Keratinocyte (primary cell): Measurements from ENCODE around the gene PCDH9. TPM values are rescaled to one million over a fixed set of nuclear protein-coding genes. Genes with fewer than 3 reads are reported as not detected.

Experiments used
- DNase-seq: peaks from one replicate; pipeline ENCODE4 v3.0.0-alpha.2; 2011; ENCODE audit warnings: low read depth, missing footprints, low spot score
- FAIRE-seq: peaks from 2 replicates; lab custom pipeline; 2011; peaks lifted over from hg19 to GRCh38; lab: Jason Lieb, UNC
- H2AFZ ChIP-seq: 2 replicates; pipeline ENCODE4 v1.6.0; 2012; ENCODE audit warnings: low read length, control low read depth, inconsistent platforms; ENCODE audit not compliant: control insufficient read depth
- H3K27ac ChIP-seq: 2 replicates; pipeline ENCODE4 v1.5.1; 2011; ENCODE audit warnings: low read length; ENCODE audit not compliant: control insufficient read depth, insufficient read depth
- H3K27me3 ChIP-seq: 3 replicates; pipeline ENCODE4 v1.6.0; 2011; ENCODE audit warnings: low read length; ENCODE audit not compliant: control insufficient read depth, insufficient read depth; ENCODE audit errors: extremely low read depth
- H3K36me3 ChIP-seq, 2 experiments: 2 replicates in 1 of 2; 3 replicates in 1 of 2; pipeline ENCODE4 v1.5.1; 2011; ENCODE audit warnings: low read length in 2 of 2, mild to moderate bottlenecking in 1 of 2; ENCODE audit not compliant: control insufficient read depth in 2 of 2, insufficient read depth in 2 of 2; ENCODE audit errors: extremely low read depth in 1 of 2
- H3K4me1 ChIP-seq: 3 replicates; pipeline ENCODE4 v1.5.1; 2011; ENCODE audit warnings: low read length; ENCODE audit not compliant: control insufficient read depth, insufficient read depth; ENCODE audit errors: extremely low read depth
- H3K4me2 ChIP-seq: 3 replicates; pipeline ENCODE4 v1.6.0; 2011; ENCODE audit warnings: low read depth, low read length; ENCODE audit not compliant: control insufficient read depth, insufficient read depth; ENCODE audit errors: extremely low read depth
- H3K4me3 ChIP-seq, 3 experiments: fragments of 200-600 bp in 1 of 3; sonication (generic) in 1 of 3; 2 replicates in 2 of 3; 3 replicates in 1 of 3; pipeline ENCODE4 v1.5.1; 2011 to 2016; ENCODE audit warnings: low read length in 3 of 3, mild to moderate bottlenecking in 3 of 3, control low read depth in 2 of 3, inconsistent platforms in 1 of 3, low read depth in 1 of 3, mixed read lengths in 1 of 3, mixed run types in 1 of 3, moderate library complexity in 1 of 3; ENCODE audit not compliant: control insufficient read depth in 2 of 3, insufficient read depth in 2 of 3; ENCODE audit errors: extremely low read depth in 1 of 3
- H3K79me2 ChIP-seq: 2 replicates; pipeline ENCODE4 v1.6.0; 2012; ENCODE audit warnings: low read length; ENCODE audit not compliant: control insufficient read depth, insufficient read depth
- H3K9ac ChIP-seq: 3 replicates; pipeline ENCODE4 v1.6.0; 2011; ENCODE audit warnings: low read length; ENCODE audit not compliant: control insufficient read depth, insufficient read depth; ENCODE audit errors: extremely low read depth
- H3K9me1 ChIP-seq: 3 replicates; pipeline ENCODE4 v1.6.0; 2011; ENCODE audit warnings: low read length; ENCODE audit not compliant: control insufficient read depth, insufficient read depth; ENCODE audit errors: extremely low read depth
- H3K9me3 ChIP-seq: 2 replicates; pipeline ENCODE4 v1.5.1; 2012; ENCODE audit warnings: low read depth, low read length; ENCODE audit not compliant: control insufficient read depth
- H4K20me1 ChIP-seq: 3 replicates; pipeline ENCODE4 v1.6.0; 2011; ENCODE audit warnings: low read length; ENCODE audit not compliant: control insufficient read depth, insufficient read depth; ENCODE audit errors: extremely low read depth
- EZH2 ChIP-seq: IDR thresholded peaks from one replicate; pipeline ENCODE4 v1.6.1; 2012; ENCODE audit warnings: inconsistent platforms, mild to moderate bottlenecking, low read length, moderate library complexity
- dilution Hi-C: fragments of 300-500 bp; cut with MboI; formaldehyde crosslinking; loops from one replicate; pipeline ENCODE4 v1.7.0; 2020; ENCODE audit warnings: low sequenced_read_pairs; ENCODE audit not compliant: extremely low pct_ligation_motif_present
- polyA plus RNA-seq, 5 experiments: library from polyadenylated mRNA; depleted of rRNA in 3 of 5; stranded (reverse) in 3 of 5; stranded (forward) in 1 of 5; unstranded in 1 of 5; fragments of >200 nt; gene quantifications; 1 replicate in 1 of 5; 2 replicates in 3 of 5; 3 replicates in 1 of 5; pipeline versions ENCODE4 v1.2.1 to v1.2.3, GENCODE V29; 2011 to 2012; ENCODE audit warnings: missing spikeins in 2 of 5, low read depth in 1 of 5, low replicate concordance in 1 of 5
- TF ChIP-seq, protein P1 (sequence below), 3 experiments: IDR thresholded peaks in 1 of 3; conservative IDR thresholded peaks in 1 of 3; optimal IDR thresholded peaks in 1 of 3; 2 replicates in 2 of 3; 3 replicates in 1 of 3; pipeline versions ENCODE3 to v1.5.1; 2011; ENCODE audit warnings: low read length in 3 of 3, mild to moderate bottlenecking in 3 of 3, moderate library complexity in 2 of 3, control low read depth in 1 of 3, inconsistent platforms in 1 of 3; ENCODE audit not compliant: insufficient read depth in 2 of 3; ENCODE audit errors: extremely low read depth in 1 of 3

Gene PCDH9
- polyA plus RNA-seq, 1 donor (not counting 4 experiments of a cell fraction or from before 2014, with no cell fraction given) = 0.21 TPM

DNA sequence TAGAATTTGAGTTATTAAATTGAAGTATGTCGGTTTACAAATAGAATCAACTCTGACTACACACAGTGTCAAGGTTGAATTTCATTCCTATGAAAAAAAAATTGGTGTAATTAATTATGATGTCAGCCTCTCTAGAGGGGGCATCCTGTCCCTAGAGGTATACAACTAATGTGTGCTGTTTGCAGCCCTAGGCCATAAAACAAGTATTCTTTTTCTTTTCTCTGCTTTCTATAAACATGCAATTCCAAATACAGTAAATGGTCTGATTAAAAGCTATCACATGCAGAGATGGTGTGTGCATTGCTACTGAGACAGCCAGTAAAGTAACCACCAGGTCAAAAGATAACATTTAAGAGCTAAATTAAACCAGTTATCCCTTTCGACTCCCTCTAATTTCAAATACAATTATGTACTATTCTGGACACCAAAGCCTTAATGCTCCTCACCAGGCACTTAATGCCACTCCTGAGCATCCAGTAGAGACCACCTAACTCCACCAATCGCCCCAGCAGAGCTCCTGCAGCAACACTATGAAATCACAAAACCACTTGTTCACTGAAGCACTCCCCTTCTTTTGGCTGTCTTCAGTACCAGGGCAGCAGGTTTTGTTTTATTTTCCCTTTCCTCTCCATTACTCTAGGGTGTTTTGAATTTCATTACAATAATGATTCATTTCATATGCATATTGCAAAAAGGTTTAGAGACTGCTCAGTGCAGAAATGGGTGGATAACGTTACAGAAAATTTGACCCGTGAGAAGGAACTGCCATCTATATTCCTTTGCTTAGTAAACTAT is 426.9 kb downstream of the PCDH9 start:
- dilution Hi-C loops = no loop called here
- Histone ChIP-seq H3K9ac (no peak overlapping the region), H3K4me1 (no peaks in the 10 kb centered on the region), H2AFZ (no peak overlapping the region), H3K27ac (no peak overlapping the region), H4K20me1 (no peaks in the 10 kb centered on the region), H3K4me3 (no peak overlapping the region), H3K9me3 (no peaks in the 10 kb centered on the region), H3K27me3 (no peaks in the 10 kb centered on the region), H3K36me3 (no peaks in the 10 kb centered on the region), H3K9me1 (no peaks in the 10 kb centered on the region), H3K4me2 (no peak overlapping the region), H3K79me2 (no peaks in the 10 kb centered on the region)
- FAIRE-seq (no peak), DNase-seq (no peak)
- TF ChIP-seq EZH2 = no peak
- TF ChIP-seq, protein P1, sequence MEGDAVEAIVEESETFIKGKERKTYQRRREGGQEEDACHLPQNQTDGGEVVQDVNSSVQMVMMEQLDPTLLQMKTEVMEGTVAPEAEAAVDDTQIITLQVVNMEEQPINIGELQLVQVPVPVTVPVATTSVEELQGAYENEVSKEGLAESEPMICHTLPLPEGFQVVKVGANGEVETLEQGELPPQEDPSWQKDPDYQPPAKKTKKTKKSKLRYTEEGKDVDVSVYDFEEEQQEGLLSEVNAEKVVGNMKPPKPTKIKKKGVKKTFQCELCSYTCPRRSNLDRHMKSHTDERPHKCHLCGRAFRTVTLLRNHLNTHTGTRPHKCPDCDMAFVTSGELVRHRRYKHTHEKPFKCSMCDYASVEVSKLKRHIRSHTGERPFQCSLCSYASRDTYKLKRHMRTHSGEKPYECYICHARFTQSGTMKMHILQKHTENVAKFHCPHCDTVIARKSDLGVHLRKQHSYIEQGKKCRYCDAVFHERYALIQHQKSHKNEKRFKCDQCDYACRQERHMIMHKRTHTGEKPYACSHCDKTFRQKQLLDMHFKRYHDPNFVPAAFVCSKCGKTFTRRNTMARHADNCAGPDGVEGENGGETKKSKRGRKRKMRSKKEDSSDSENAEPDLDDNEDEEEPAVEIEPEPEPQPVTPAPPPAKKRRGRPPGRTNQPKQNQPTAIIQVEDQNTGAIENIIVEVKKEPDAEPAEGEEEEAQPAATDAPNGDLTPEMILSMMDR (optimal IDR thresholded peaks at IDR 0.05 in 1 of 3, IDR thresholded peaks at IDR 0.05 in 1 of 3, conservative IDR thresholded peaks at IDR 0.05 in 1 of 3; ENCODE audit: extremely low read depth in 1 of 3, insufficient read depth in 2 of 3, low read length in 3 of 3) = no peak

DNA sequence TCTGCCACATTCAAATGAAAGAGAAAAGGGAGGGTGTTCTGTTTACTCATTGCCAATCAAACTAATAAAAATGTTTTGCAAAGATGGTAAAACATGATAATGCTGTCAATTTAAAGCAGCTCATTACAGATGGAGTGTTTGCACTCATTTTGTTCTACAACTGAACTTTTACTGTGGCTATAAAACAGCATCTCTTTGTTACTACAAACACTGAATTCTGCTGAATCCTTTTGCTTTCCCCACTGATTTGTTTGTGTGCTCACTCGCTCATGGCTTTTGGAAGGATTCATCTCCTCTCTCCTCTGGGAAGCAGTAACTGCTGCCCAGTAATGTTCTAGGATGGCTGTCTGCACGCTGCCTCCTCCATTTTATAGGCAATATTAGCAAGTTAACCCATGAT is 434.5 kb downstream of the PCDH9 start:
- dilution Hi-C loops = no loop called here
- no peaks in the 10 kb centered on the region for H3K4me1 ChIP-seq
- no peaks in the 10 kb centered on the region for H3K9me3 ChIP-seq
- H3K4me2 ChIP-seq = no peak overlapping the region
- no peak overlapping the region for H2AFZ ChIP-seq
- H3K9ac ChIP-seq = no peak overlapping the region
- H3K36me3 ChIP-seq = no peaks in the 10 kb centered on the region
- no peaks in the 10 kb centered on the region for H3K79me2 ChIP-seq
- no peak for FAIRE-seq
- H4K20me1 ChIP-seq = no peaks in the 10 kb centered on the region
- no peak overlapping the region for H3K4me3 ChIP-seq
- H3K27me3 ChIP-seq = no peaks in the 10 kb centered on the region
- DNase-seq = no peak
- H3K9me1 ChIP-seq = no peaks in the 10 kb centered on the region
- no peak for TF ChIP-seq EZH2
- TF ChIP-seq, protein P1 (optimal IDR thresholded peaks at IDR 0.05 in 1 of 3, IDR thresholded peaks at IDR 0.05 in 1 of 3, conservative IDR thresholded peaks at IDR 0.05 in 1 of 3; ENCODE audit: extremely low read depth in 1 of 3, insufficient read depth in 2 of 3, low read length in 3 of 3) = no peak
- no peak overlapping the region for H3K27ac ChIP-seq
